A549 (cell line): ENCODE data around the gene SOWAHC. TPM values are rescaled to one million over a fixed set of nuclear protein-coding genes. Genes with fewer than 3 reads are reported as not detected.

ENCODE experiments used
- ATAC-seq, 2 experiments: fragments of 200-7000 bp in 1 of 2; fragments of >200 bp in 1 of 2; cut with Nextera tagmentation in 1 of 2; cut with Tn5 transposase in 1 of 2; 3 replicates each; pipeline versions ENCODE4 v1.8.0 to v1.9.1; 2018 to 2020; ENCODE audit warnings: mild to moderate bottlenecking in 1 of 2, moderate library complexity in 1 of 2
- CTCF ChIA-PET: fragments of 300-600 bp; sonication (Branson Sonifier 250); formaldehyde crosslinking; extraction: SDS; loops from one replicate; lab custom pipeline; 2021; ENCODE audit warnings: antibody characterized with exemption, inconsistent platforms; lab: Yijun Ruan, JAX
- POLR2A ChIA-PET: fragments of 350-600 bp; formaldehyde crosslinking; extraction: SDS; loops from one replicate; lab custom pipeline; 2021; ENCODE audit warnings: antibody characterized with exemption, inconsistent platforms; lab: Yijun Ruan, JAX
- DNase-seq, 2 experiments: peaks; one replicate each; pipeline versions ENCODE4 v3.0.0 to v3.0.0-alpha.2; 2011 to 2016; ENCODE audit warnings: low read depth in 1 of 2, low spot score in 1 of 2
- FAIRE-seq: peaks from 2 replicates; lab custom pipeline; 2011; peaks lifted over from hg19 to GRCh38; lab: Jason Lieb, UNC
- H3K27ac ChIP-seq, 2 experiments: fragments of >200 bp; sonication (Bioruptor Twin); formaldehyde crosslinking; 3 replicates each; pipeline ENCODE4 v1.5.1; 2016 to 2017
- H3K4me1 ChIP-seq: fragments of >200 bp; sonication (Bioruptor Twin); formaldehyde crosslinking; 3 replicates; pipeline ENCODE4 v1.6.1; 2016
- H3K4me2 ChIP-seq: fragments of >200 bp; sonication (Bioruptor Twin); formaldehyde crosslinking; 3 replicates; pipeline ENCODE4 v1.6.1; 2016
- H3K4me3 ChIP-seq: fragments of >200 bp; sonication (Bioruptor Twin); formaldehyde crosslinking; 3 replicates; pipeline ENCODE4 v1.5.1; 2016
- H3K9me3 ChIP-seq: fragments of >200 bp; sonication (Bioruptor Twin); formaldehyde crosslinking; 3 replicates; pipeline ENCODE4 v1.6.1; 2016
- CBX2 ChIP-seq: fragments of 200-600 bp; sonication (generic); IDR thresholded peaks from 2 replicates; pipeline ENCODE4 v1.6.1; 2016; ENCODE audit warnings: low read depth, mild to moderate bottlenecking, borderline replicate concordance
- CEBPB ChIP-seq, 2 experiments: fragments of >200 bp in 1 of 2; sonication (Bioruptor Twin) in 1 of 2; formaldehyde crosslinking in 1 of 2; IDR thresholded peaks; 2 replicates each; pipeline ENCODE4 v1.6.1; 2012 to 2016
- CHD2 ChIP-seq: fragments of 150-350 bp; IDR thresholded peaks from 2 replicates; pipeline ENCODE4 v1.6.1; 2014; ENCODE audit warnings: low read length; ENCODE audit not compliant: partially characterized antibody
- CHD4 ChIP-seq: fragments of 200-600 bp; sonication (generic); IDR thresholded peaks from 2 replicates; pipeline ENCODE4 v1.6.1; 2016; ENCODE audit warnings: antibody characterized with exemption, mild to moderate bottlenecking, borderline replicate concordance
- FOSL2 ChIP-seq, 2 experiments: fragments of 450-650 bp in 1 of 2; fragments of >200 bp in 1 of 2; sonication (Bioruptor Twin) in 1 of 2; formaldehyde crosslinking; IDR thresholded peaks; 2 replicates each; pipeline versions ENCODE4 v1.5.0 to v1.6.1; 2016 to 2020; ENCODE audit warnings: mild to moderate bottlenecking in 1 of 2, moderate library complexity in 1 of 2
- MAFK ChIP-seq: fragments of 450-650 bp; IDR thresholded peaks from 2 replicates; pipeline ENCODE4 v1.6.1; 2014; ENCODE audit not compliant: partially characterized antibody
- MAZ ChIP-seq: fragments of 150-350 bp; IDR thresholded peaks from 2 replicates; pipeline ENCODE4 v1.6.1; 2014; ENCODE audit warnings: antibody characterized with exemption, low read depth, low read length, borderline replicate concordance
- NPAS2 ChIP-seq: fragments of 250-450 bp; sonication (Bioruptor Pico); IDR thresholded peaks from 2 replicates; pipeline ENCODE4 v1.8.0; 2022; ENCODE audit warnings: mild to moderate bottlenecking, moderate library complexity, borderline replicate concordance
- PHF8 ChIP-seq: fragments of 200-600 bp; sonication (generic); IDR thresholded peaks from 2 replicates; pipeline ENCODE4 v1.6.1; 2016; ENCODE audit warnings: low read depth, mild to moderate bottlenecking, antibody characterized with exemption, moderate library complexity, borderline replicate concordance
- RAD21 ChIP-seq, 2 experiments: fragments of >200 bp in 1 of 2; sonication (Bioruptor Twin) in 1 of 2; formaldehyde crosslinking in 1 of 2; IDR thresholded peaks in 1 of 2; conservative IDR thresholded peaks in 1 of 2; 2 replicates in 1 of 2; 3 replicates in 1 of 2; pipeline ENCODE4 v1.6.1; 2012 to 2018; ENCODE audit warnings: inconsistent platforms in 1 of 2
- TFCP2L1 ChIP-seq: fragments of 250-450 bp; sonication (Bioruptor Pico); IDR thresholded peaks from 2 replicates; pipeline ENCODE4 v1.5.0; 2021; ENCODE audit warnings: mild to moderate bottlenecking
- TP53 ChIP-seq: fragments of 250-450 bp; sonication (Bioruptor Pico); IDR thresholded peaks from 2 replicates; pipeline ENCODE4 v1.5.0; 2021; ENCODE audit warnings: mild to moderate bottlenecking, moderate library complexity
- WGBS: methylation state at CpG from one replicate; pipeline ENCODE4 v1.1.6; 2017; ENCODE audit errors: missing lambda C conversion rate; 5-methylcytosine and 5-hydroxymethylcytosine counted together
- polyA plus RNA-seq, 4 experiments: library from polyadenylated mRNA; depleted of rRNA in 3 of 4; stranded (reverse); fragments of >200 nt; fragmentation: RNase III in 1 of 4; extraction: RNeasy Plus Mini Kit Qiagen cat#74134 plus additional on column Dnase treatment in 1 of 4; gene quantifications; 2 replicates in 3 of 4; 3 replicates in 1 of 4; pipeline ENCODE4 v1.2.3, GENCODE V29; 2011 to 2017
- TF ChIP-seq, protein P1 (sequence below): fragments of 200-600 bp; sonication (generic); IDR thresholded peaks from 2 replicates; pipeline ENCODE4 v1.6.1; 2016; ENCODE audit warnings: antibody characterized with exemption, mild to moderate bottlenecking, moderate library complexity
- TF ChIP-seq, protein P2 (sequence below): IDR thresholded peaks from 2 replicates; pipeline ENCODE4 v1.6.1; 2012
- TF ChIP-seq, protein P3 (sequence below): fragments of >200 bp; sonication (Bioruptor Twin); formaldehyde crosslinking; IDR thresholded peaks from 3 replicates; pipeline ENCODE4 v1.5.1; 2016
- TF ChIP-seq, protein P4 (sequence below): fragments of >200 bp; sonication (Bioruptor Twin); formaldehyde crosslinking; IDR thresholded peaks from 2 replicates; pipeline ENCODE4 v1.6.1; 2016
- TF ChIP-seq, protein P5 (sequence below): fragments of 250-450 bp; sonication (Bioruptor Pico); IDR thresholded peaks from 2 replicates; pipeline ENCODE4 v1.5.0; 2020; ENCODE audit warnings: low read depth, mild to moderate bottlenecking, moderate library complexity
- TF ChIP-seq, protein P6 (sequence below): fragments of 250-450 bp; sonication (Bioruptor Pico); IDR thresholded peaks from 2 replicates; pipeline ENCODE4 v1.5.0; 2021; ENCODE audit warnings: mild to moderate bottlenecking, moderate library complexity, borderline replicate concordance

The SOWAHC gene
- polyA plus RNA-seq, 2 of the 4 experiments (the other 2 are of a cell fraction), result 13.7 to 14.2 TPM

DNA sequence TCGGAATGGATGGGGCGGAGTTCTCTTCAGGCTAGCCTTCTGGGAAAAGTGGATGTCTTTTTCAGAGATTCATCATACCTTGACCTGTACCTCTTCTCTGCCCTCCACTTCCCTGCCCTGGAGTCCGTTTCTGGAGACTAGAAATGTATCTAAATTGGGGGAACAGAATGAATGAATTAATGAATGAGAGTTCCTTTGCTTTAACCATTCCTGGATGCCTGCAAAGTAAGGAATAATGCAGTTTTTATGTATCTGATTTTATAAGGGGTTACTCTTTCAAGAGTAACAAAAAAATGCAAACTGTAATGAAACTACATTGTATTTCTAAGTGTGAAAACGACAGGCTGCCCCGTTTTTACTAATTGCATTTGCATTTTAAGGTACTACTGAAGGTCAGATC lies 2.0 kb downstream of the SOWAHC start (continued):
- TF ChIP-seq, protein P1, sequence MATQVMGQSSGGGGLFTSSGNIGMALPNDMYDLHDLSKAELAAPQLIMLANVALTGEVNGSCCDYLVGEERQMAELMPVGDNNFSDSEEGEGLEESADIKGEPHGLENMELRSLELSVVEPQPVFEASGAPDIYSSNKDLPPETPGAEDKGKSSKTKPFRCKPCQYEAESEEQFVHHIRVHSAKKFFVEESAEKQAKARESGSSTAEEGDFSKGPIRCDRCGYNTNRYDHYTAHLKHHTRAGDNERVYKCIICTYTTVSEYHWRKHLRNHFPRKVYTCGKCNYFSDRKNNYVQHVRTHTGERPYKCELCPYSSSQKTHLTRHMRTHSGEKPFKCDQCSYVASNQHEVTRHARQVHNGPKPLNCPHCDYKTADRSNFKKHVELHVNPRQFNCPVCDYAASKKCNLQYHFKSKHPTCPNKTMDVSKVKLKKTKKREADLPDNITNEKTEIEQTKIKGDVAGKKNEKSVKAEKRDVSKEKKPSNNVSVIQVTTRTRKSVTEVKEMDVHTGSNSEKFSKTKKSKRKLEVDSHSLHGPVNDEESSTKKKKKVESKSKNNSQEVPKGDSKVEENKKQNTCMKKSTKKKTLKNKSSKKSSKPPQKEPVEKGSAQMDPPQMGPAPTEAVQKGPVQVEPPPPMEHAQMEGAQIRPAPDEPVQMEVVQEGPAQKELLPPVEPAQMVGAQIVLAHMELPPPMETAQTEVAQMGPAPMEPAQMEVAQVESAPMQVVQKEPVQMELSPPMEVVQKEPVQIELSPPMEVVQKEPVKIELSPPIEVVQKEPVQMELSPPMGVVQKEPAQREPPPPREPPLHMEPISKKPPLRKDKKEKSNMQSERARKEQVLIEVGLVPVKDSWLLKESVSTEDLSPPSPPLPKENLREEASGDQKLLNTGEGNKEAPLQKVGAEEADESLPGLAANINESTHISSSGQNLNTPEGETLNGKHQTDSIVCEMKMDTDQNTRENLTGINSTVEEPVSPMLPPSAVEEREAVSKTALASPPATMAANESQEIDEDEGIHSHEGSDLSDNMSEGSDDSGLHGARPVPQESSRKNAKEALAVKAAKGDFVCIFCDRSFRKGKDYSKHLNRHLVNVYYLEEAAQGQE, result no peak
- TF ChIP-seq, protein P2, sequence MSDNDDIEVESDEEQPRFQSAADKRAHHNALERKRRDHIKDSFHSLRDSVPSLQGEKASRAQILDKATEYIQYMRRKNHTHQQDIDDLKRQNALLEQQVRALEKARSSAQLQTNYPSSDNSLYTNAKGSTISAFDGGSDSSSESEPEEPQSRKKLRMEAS, result no peak
- TF ChIP-seq TFCP2L1 (CRISPR knock-in tag) (no peak), CHD2 (no peak), FOSL2 (IDR thresholded peaks at IDR 0.05) (no peak), FOSL2 (CRISPR knock-in tag; IDR thresholded peaks at IDR 0.05) (no peak), CBX2 (no peak), MAFK (no peak), RAD21 (conservative IDR thresholded peaks at IDR 0.05 in 1 of 2, IDR thresholded peaks at IDR 0.05 in 1 of 2) (no peak), MAZ (no peak)
- TF ChIP-seq, protein P3, sequence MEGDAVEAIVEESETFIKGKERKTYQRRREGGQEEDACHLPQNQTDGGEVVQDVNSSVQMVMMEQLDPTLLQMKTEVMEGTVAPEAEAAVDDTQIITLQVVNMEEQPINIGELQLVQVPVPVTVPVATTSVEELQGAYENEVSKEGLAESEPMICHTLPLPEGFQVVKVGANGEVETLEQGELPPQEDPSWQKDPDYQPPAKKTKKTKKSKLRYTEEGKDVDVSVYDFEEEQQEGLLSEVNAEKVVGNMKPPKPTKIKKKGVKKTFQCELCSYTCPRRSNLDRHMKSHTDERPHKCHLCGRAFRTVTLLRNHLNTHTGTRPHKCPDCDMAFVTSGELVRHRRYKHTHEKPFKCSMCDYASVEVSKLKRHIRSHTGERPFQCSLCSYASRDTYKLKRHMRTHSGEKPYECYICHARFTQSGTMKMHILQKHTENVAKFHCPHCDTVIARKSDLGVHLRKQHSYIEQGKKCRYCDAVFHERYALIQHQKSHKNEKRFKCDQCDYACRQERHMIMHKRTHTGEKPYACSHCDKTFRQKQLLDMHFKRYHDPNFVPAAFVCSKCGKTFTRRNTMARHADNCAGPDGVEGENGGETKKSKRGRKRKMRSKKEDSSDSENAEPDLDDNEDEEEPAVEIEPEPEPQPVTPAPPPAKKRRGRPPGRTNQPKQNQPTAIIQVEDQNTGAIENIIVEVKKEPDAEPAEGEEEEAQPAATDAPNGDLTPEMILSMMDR, result no peak

DNA sequence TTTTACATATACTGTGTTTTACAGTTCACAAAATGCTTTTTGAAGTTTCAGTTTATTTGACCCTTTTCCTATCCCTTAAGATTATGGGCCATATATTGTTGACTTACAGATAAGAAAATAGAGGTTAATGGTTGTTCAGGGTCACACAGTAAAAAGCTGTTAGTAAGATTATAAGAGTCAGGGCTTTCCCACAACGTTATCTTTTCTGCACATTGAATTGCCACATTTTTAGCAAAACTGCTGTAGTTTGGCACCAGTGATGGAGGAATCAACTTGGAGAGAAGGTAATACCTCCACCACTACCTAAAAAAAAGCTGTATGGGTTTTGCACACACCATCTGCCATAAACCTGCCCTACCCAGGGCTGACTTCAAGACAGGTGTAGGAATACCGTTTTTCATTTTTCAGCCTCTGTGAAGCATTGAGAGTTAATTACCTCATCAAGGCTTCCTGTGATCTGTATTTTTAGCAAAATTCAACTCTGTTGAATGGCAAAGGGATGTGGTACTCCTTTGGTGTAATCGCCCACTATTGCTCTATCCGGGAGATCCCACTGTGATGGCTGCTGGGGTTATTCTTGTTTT lies 5.0 kb downstream of the SOWAHC start:
- ChIA-PET POLR2A (no interaction called here), CTCF (interaction anchor here (1.0 to 2.2 kb wide), 2 partner anchors 73 to 77 kb away, joined by 3 to 9 read pairs; no protein-coding TSS in a partner anchor)
- Histone ChIP-seq H3K4me1 (peaks cover 26% of the 10 kb centered on the region; the same call in 2 of the 3 replicates), H3K9me3 (no peaks in the 10 kb centered on the region), H3K27ac (no peak overlapping the region), H3K4me3 (no peak overlapping the region), H3K4me2 (no peak overlapping the region)
- TF ChIP-seq CHD4, result no peak
- TF ChIP-seq RAD21 (conservative IDR thresholded peaks at IDR 0.05 in 1 of 2, IDR thresholded peaks at IDR 0.05 in 1 of 2), result no peak
- TF ChIP-seq, protein P4, sequence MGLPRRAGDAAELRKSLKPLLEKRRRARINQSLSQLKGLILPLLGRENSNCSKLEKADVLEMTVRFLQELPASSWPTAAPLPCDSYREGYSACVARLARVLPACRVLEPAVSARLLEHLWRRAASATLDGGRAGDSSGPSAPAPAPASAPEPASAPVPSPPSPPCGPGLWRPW, result no peak
- TF ChIP-seq CEBPB (IDR thresholded peaks at IDR 0.05), result no peak
- TF ChIP-seq, protein P5, sequence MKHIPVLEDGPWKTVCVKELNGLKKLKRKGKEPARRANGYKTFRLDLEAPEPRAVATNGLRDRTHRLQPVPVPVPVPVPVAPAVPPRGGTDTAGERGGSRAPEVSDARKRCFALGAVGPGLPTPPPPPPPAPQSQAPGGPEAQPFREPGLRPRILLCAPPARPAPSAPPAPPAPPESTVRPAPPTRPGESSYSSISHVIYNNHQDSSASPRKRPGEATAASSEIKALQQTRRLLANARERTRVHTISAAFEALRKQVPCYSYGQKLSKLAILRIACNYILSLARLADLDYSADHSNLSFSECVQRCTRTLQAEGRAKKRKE (CRISPR knock-in tag), result no peak
- no peak for TF ChIP-seq PHF8
- no peak for TF ChIP-seq NPAS2 (CRISPR knock-in tag)
- TF ChIP-seq, protein P2, result no peak
- TF ChIP-seq, protein P6, sequence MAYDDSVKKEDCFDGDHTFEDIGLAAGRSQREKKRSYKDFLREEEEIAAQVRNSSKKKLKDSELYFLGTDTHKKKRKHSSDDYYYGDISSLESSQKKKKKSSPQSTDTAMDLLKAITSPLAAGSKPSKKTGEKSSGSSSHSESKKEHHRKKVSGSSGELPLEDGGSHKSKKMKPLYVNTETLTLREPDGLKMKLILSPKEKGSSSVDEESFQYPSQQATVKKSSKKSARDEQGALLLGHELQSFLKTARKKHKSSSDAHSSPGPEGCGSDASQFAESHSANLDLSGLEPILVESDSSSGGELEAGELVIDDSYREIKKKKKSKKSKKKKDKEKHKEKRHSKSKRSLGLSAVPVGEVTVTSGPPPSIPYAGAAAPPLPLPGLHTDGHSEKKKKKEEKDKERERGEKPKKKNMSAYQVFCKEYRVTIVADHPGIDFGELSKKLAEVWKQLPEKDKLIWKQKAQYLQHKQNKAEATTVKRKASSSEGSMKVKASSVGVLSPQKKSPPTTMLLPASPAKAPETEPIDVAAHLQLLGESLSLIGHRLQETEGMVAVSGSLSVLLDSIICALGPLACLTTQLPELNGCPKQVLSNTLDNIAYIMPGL (CRISPR knock-in tag), result no peak
- TF ChIP-seq TP53, result no peak
- ATAC-seq (no peak), FAIRE-seq (no peak), DNase-seq (no peak)
- 92% methylated on average over 4 of the region's 4 CpGs for WGBS
